ENCODE measurements around the gene PTPRD.
"Not testable (repeated sequence)": the region's sequence is repeated elsewhere in the genome, so short reads cannot be mapped to it uniquely, and the experiment has no call there.

The PTPRD gene

GRCh38 chr9:9489183-9489582 is 1123.6 kb downstream of the PTPRD start:
- no peak overlapping the region for H3K4me3 ChIP-seq (ENCODE audit: low read length)
- TF ChIP-seq, protein P1, sequence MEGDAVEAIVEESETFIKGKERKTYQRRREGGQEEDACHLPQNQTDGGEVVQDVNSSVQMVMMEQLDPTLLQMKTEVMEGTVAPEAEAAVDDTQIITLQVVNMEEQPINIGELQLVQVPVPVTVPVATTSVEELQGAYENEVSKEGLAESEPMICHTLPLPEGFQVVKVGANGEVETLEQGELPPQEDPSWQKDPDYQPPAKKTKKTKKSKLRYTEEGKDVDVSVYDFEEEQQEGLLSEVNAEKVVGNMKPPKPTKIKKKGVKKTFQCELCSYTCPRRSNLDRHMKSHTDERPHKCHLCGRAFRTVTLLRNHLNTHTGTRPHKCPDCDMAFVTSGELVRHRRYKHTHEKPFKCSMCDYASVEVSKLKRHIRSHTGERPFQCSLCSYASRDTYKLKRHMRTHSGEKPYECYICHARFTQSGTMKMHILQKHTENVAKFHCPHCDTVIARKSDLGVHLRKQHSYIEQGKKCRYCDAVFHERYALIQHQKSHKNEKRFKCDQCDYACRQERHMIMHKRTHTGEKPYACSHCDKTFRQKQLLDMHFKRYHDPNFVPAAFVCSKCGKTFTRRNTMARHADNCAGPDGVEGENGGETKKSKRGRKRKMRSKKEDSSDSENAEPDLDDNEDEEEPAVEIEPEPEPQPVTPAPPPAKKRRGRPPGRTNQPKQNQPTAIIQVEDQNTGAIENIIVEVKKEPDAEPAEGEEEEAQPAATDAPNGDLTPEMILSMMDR (IDR thresholded peaks at IDR 0.05; ENCODE audit: insufficient read depth, low read depth, low read length, missing control alignments), result no peak
- DNase-seq (ENCODE audit: low read depth), result no peak

DNA sequence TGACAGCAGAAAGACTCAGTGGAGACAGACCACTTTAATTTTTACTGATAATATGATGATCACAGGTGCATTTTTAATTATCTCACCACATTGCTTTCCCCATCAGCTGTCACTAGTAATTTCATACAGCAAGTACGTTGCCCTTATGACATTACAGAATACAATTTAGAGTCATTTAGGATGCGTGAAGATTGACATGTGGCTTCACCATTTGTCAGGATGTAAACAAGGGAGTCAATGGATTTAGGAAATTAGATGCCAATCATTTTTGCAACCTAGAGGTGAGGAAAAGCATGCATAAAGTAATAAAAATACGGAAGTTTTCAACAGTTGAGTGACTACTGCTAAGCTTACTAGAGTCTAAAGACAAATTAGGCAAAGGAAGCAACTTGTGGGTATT is 1129.6 kb downstream of the PTPRD start:
- DNase-seq (ENCODE audit: low read depth), result no peak
- no peak overlapping the region for H3K4me3 ChIP-seq (ENCODE audit: low read length)
- TF ChIP-seq, protein P1 (IDR thresholded peaks at IDR 0.05; ENCODE audit: insufficient read depth, low read depth, low read length, missing control alignments), result no peak

GRCh38 chr9:9478741-9479140 is 1134.1 kb downstream of the PTPRD start:
- DNase-seq (ENCODE audit: low read depth), result no peak
- TF ChIP-seq, protein P1 (IDR thresholded peaks at IDR 0.05; ENCODE audit: insufficient read depth, low read depth, low read length, missing control alignments), result no peak
- no peak overlapping the region for H3K4me3 ChIP-seq (ENCODE audit: low read length)

DNA sequence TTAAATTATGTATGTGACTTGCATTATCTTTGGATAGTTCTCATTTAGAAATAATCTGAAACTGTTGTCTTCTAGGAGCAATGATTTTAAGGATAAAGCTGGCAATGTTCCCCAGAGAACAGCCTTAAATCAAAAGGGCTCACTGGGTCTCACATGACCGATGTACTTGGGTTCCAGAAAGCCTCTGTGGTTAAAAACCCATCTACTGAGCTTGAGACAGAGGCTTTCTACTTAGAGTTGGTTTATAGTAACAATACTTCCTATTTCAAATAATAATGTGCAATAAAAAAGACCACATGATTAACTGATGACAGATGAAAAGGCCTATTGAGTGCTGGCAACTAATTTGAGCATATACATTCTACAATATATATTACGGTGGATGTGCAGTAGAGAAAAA is 1143.5 kb downstream of the PTPRD start:
- no peak overlapping the region for H3K4me3 ChIP-seq (ENCODE audit: low read length)
- TF ChIP-seq, protein P1 (IDR thresholded peaks at IDR 0.05; ENCODE audit: insufficient read depth, low read depth, low read length, missing control alignments), result no peak
- DNase-seq (ENCODE audit: low read depth), result no peak

DNA sequence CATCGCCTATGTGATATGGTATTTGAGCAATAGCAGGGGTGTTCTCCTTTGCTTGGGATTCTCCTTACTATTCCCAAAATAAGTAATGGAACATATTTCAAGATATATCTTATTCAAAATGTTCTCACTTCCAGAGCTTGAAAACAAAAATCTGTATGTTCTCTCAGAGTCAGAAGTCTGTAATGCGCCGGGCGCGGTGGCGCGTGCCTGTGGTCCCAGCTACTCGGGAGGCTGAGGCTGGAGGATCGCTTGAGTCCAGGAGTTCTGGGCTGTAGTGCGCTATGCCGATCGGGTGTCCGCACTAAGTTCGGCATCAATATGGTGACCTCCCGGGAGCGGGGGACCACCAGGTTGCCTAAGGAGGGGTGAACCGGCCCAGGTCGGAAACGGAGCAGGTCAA is 1170.9 kb downstream of the PTPRD start:
- H3K4me3 ChIP-seq (ENCODE audit: low read length); DNase-seq (ENCODE audit: low read depth): not testable (repeated sequence)

GRCh38 chr9:9437641-9438040 is 1175.2 kb downstream of the PTPRD start:
- DNase-seq (ENCODE audit: low read depth), result no peak
- TF ChIP-seq, protein P1 (IDR thresholded peaks at IDR 0.05; ENCODE audit: insufficient read depth, low read depth, low read length, missing control alignments), result no peak
- no peak overlapping the region for H3K4me3 ChIP-seq (ENCODE audit: low read length)

GRCh38 chr9:9426454-9426853 is 1186.3 kb downstream of the PTPRD start:
- DNase-seq (ENCODE audit: low read depth); H3K4me3 ChIP-seq (ENCODE audit: low read length): not testable (repeated sequence)

GRCh38 chr9:9412241-9412640 is 1200.6 kb downstream of the PTPRD start:
- TF ChIP-seq, protein P1 (IDR thresholded peaks at IDR 0.05; ENCODE audit: insufficient read depth, low read depth, low read length, missing control alignments), result no peak
- H3K4me3 ChIP-seq (ENCODE audit: low read length), result no peak overlapping the region
- no peak for DNase-seq (ENCODE audit: low read depth)

Data from epithelial cell of esophagus (primary cell).